NT2/D1 (cell line): ENCODE data around the gene HS6ST2.

Experiments used
- SUZ12 ChIP-seq: IDR thresholded peaks from 2 replicates; pipeline ENCODE4 v1.6.1; 2011; ENCODE audit not compliant: insufficient read length, insufficient read depth; ENCODE audit errors: extremely low read depth
- YY1 ChIP-seq: IDR thresholded peaks from 2 replicates; pipeline ENCODE4 v1.6.1; 2011; ENCODE audit not compliant: insufficient read length, insufficient read depth

DNA sequence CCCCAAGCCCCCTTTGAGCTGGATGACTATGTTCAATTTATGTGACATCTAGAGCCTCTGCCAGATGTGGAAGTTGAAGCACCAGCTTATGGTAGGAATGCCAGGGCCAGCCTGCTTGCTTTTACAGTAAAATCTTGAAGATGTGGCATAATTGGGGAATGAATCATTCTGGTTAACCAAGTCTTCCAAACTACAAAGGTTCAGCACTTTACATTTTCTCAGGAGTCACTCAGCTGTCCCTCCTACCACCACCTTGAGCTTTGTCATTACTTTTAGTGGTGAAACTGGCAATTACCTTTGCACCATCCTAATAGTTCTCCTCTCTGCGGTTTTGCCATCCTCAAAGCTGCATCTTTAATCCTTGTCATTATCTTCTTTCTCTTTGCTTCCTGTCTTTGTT, 172.2 kb downstream of the HS6ST2 start:
- TF ChIP-seq SUZ12 (no peak), YY1 (no peak)
